Osteoblast (primary cell): ENCODE measurements around the gene WWOX. TPM values are rescaled to one million over a fixed set of nuclear protein-coding genes. Genes with fewer than 3 reads are reported as not detected.

Source experiments
- DNase-seq: peaks from one replicate; pipeline ENCODE4 v3.0.0; 2011; ENCODE audit warnings: low spot score, mixed read lengths; ENCODE audit not compliant: insufficient read length; ENCODE audit errors: missing footprints
- H2AFZ ChIP-seq: 2 replicates; pipeline ENCODE4 v1.6.0; 2011; ENCODE audit warnings: mild to moderate bottlenecking, low read length
- H3K27ac ChIP-seq: 2 replicates; pipeline ENCODE4 v1.5.1; 2011; ENCODE audit warnings: mild to moderate bottlenecking, low read depth, low read length, moderate library complexity
- H3K27me3 ChIP-seq: 2 replicates; pipeline ENCODE4 v1.6.0; 2012; ENCODE audit warnings: mild to moderate bottlenecking, control low read depth, inconsistent platforms, low read length, moderate library complexity; ENCODE audit not compliant: insufficient read depth
- H3K36me3 ChIP-seq: 2 replicates; pipeline ENCODE4 v1.5.1; 2011; ENCODE audit warnings: mild to moderate bottlenecking, low read length, control low read depth, moderate library complexity; ENCODE audit not compliant: insufficient read depth
- H3K4me1 ChIP-seq: 2 replicates; pipeline ENCODE4 v1.5.1; 2011; ENCODE audit warnings: mild to moderate bottlenecking, low read length, control low read depth, moderate library complexity; ENCODE audit not compliant: insufficient read depth
- H3K4me2 ChIP-seq: 2 replicates; pipeline ENCODE4 v1.6.0; 2011; ENCODE audit warnings: mild to moderate bottlenecking, low read length; ENCODE audit not compliant: insufficient read depth
- H3K4me3 ChIP-seq: fragments of 200-600 bp; sonication (generic); 3 replicates; pipeline ENCODE4 v1.5.1; 2012; ENCODE audit warnings: mild to moderate bottlenecking, low read length, inconsistent platforms; ENCODE audit not compliant: insufficient read depth
- H3K79me2 ChIP-seq: 2 replicates; pipeline ENCODE4 v1.6.0; 2012; ENCODE audit warnings: mild to moderate bottlenecking, low read length, control low read depth, inconsistent platforms; ENCODE audit not compliant: insufficient read depth
- H3K9me3 ChIP-seq: 2 replicates; pipeline ENCODE4 v1.5.1; 2011; ENCODE audit warnings: low read depth, low read length, control low read depth
- H4K20me1 ChIP-seq: 2 replicates; pipeline ENCODE4 v1.6.0; 2012; ENCODE audit warnings: mild to moderate bottlenecking, low read length, control low read depth; ENCODE audit not compliant: insufficient read depth
- total RNA-seq: library from RNA; depleted of rRNA; stranded (reverse); fragments of >200 nt; gene quantifications from 2 replicates; pipeline ENCODE4 v1.2.3, GENCODE V29; 2012
- TF ChIP-seq, protein P1 (sequence below): IDR thresholded peaks from 2 replicates; pipeline ENCODE4 v1.5.1; 2011; ENCODE audit warnings: mild to moderate bottlenecking, low read depth, low read length, moderate library complexity; ENCODE audit errors: extremely low read depth

Gene WWOX
- total RNA-seq, 1 donor: 23.9 TPM

DNA sequence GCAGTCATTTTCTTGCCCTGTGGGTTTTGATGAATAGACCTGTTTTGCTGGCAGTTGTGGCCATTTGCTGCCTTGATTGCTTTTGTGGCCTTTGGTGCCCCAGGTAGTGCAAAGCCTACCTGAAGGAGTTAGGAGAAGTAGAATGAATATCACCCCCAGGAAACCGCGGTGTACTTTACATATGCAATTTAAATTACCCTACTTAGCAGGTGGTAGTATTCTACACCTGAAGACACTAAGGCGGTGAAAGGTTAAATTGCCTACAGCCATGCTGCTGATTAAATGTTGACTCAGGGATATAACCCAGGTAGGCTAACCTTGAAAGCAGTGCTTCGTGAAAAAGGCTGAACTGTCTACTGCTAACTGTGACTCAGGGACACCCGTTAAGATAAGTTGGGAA lies 27.2 kb upstream of the WWOX start:
- H3K79me2 ChIP-seq: no peaks in the 10 kb centered on the region
- H3K4me3 ChIP-seq: no peak overlapping the region
- H3K4me1 ChIP-seq: no peaks in the 10 kb centered on the region
- no peaks in the 10 kb centered on the region for H3K9me3 ChIP-seq
- TF ChIP-seq, protein P1, sequence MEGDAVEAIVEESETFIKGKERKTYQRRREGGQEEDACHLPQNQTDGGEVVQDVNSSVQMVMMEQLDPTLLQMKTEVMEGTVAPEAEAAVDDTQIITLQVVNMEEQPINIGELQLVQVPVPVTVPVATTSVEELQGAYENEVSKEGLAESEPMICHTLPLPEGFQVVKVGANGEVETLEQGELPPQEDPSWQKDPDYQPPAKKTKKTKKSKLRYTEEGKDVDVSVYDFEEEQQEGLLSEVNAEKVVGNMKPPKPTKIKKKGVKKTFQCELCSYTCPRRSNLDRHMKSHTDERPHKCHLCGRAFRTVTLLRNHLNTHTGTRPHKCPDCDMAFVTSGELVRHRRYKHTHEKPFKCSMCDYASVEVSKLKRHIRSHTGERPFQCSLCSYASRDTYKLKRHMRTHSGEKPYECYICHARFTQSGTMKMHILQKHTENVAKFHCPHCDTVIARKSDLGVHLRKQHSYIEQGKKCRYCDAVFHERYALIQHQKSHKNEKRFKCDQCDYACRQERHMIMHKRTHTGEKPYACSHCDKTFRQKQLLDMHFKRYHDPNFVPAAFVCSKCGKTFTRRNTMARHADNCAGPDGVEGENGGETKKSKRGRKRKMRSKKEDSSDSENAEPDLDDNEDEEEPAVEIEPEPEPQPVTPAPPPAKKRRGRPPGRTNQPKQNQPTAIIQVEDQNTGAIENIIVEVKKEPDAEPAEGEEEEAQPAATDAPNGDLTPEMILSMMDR: no peak
- no peak overlapping the region for H3K27ac ChIP-seq
- H4K20me1 ChIP-seq: no peaks in the 10 kb centered on the region
- no peaks in the 10 kb centered on the region for H3K36me3 ChIP-seq
- no peak overlapping the region for H3K4me2 ChIP-seq
- H3K27me3 ChIP-seq: no peaks in the 10 kb centered on the region
- no peak overlapping the region for H2AFZ ChIP-seq
- no peak for DNase-seq

DNA sequence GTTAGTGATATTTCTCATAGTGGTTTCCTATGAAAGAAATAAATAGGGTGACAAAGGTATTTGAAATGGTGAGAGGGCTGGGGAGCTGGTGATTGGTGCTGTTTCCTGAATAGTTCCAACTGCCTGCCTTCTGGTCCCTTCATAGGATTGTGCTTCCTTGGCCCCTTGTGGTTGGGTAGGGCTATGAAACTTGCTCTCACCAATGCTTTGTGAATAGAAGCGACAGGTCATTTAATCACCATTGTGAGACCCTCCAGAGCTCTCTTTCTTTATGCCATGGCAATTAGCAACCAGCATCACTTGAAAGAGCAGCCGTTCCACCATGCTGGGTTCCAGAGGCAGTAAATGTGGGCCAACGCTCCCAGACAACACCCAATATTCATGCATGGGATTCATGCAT lies 23.7 kb upstream of the WWOX start:
- Histone ChIP-seq H3K27me3 (no peaks in the 10 kb centered on the region), H3K79me2 (no peaks in the 10 kb centered on the region), H4K20me1 (no peaks in the 10 kb centered on the region), H2AFZ (no peak overlapping the region), H3K4me2 (no peak overlapping the region), H3K4me3 (no peak overlapping the region), H3K4me1 (no peaks in the 10 kb centered on the region), H3K27ac (no peak overlapping the region), H3K9me3 (no peaks in the 10 kb centered on the region), H3K36me3 (no peaks in the 10 kb centered on the region)
- DNase-seq: no peak
- TF ChIP-seq, protein P1: no peak

DNA sequence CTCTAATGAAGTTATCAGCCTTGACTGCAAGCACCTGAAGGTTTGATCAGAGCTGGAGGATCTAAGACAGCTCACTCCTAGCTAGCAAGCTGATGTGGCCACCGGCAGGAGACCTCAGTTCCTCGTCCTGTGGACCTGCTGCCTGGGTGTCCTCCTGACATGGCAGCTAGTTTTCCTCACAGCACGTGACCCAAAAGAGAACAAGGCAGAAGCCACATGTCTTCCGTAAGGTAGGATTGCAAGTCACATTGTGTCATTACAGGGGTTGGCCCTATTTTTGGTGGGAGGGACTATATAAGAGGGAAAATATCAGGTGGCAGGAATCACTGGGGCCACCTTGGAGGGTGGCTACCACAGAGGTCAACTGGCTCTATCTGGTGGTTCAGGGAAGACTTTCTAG lies 18.1 kb upstream of the WWOX start:
- no peaks in the 10 kb centered on the region for H3K4me1 ChIP-seq
- no peak for DNase-seq
- H3K27me3 ChIP-seq: no peaks in the 10 kb centered on the region
- H3K79me2 ChIP-seq: no peaks in the 10 kb centered on the region
- H3K36me3 ChIP-seq: no peaks in the 10 kb centered on the region
- TF ChIP-seq, protein P1: no peak
- H2AFZ ChIP-seq: no peak overlapping the region
- H3K9me3 ChIP-seq: no peaks in the 10 kb centered on the region
- H3K4me3 ChIP-seq: no peak overlapping the region
- no peaks in the 10 kb centered on the region for H4K20me1 ChIP-seq
- no peak overlapping the region for H3K4me2 ChIP-seq
- no peak overlapping the region for H3K27ac ChIP-seq

DNA sequence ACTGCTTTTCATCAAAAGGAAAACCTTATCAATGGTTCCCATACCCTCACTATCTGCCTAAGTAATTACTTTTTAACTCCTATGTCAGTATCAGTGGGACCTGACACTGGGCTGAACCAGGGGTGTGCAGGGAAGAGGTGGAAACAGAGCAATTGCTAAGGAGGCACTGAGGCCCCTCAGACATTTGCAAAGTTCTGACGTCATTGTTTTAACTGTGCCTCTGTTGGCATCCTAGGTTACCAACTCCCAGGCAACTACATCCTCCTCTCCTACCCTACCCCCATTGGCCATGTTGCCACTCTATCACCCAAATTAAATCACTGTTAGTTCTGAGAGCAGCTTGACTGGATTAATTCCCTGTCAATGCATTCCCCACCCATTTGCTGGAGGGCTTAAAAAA lies 8.0 kb upstream of the WWOX start:
- no peak overlapping the region for H3K27ac ChIP-seq
- H2AFZ ChIP-seq: no peak overlapping the region
- no peaks in the 10 kb centered on the region for H4K20me1 ChIP-seq
- TF ChIP-seq, protein P1: no peak
- H3K4me3 ChIP-seq: no peak overlapping the region
- peaks cover 2% of the 10 kb centered on the region for H3K27me3 ChIP-seq
- H3K36me3 ChIP-seq: no peaks in the 10 kb centered on the region
- H3K4me2 ChIP-seq: no peak overlapping the region
- DNase-seq: no peak
- H3K4me1 ChIP-seq: no peaks in the 10 kb centered on the region
- H3K9me3 ChIP-seq: no peaks in the 10 kb centered on the region
- no peaks in the 10 kb centered on the region for H3K79me2 ChIP-seq
